ENCODE data around the gene PRDM16.

DNA sequence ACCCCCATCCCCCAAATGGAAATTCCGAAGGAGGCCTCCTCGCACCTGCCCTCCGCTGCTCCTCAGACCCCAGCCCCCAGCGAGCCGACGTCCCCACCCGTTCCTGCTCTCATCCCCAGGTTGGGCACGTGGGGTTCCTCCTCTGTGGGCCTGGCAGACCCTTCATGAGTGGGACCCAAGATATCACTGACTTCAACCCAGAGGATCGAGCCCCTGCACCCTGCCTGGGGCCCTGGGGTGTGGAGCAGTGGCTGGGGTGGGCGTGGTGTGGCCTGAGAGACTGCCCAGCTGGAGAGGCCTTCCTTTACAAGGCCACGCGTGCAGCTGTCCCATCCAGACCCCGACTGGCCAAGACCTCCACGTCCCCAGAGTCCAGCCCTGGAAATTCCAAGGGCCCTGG, 367.9 kb downstream of the PRDM16 start:
- no peak for TF ChIP-seq POLR2A (IDR thresholded peaks at IDR 0.05; ENCODE audit: extremely low read depth, insufficient read length)
- TF ChIP-seq CTCF (IDR thresholded peaks at IDR 0.05; ENCODE audit: low read depth, low read length) = no peak
- TF ChIP-seq MYC (IDR thresholded peaks at IDR 0.05; ENCODE audit: low read depth, low read length) = no peak
